Glomerular visceral epithelial cell (primary cell): ENCODE measurements around the gene ERCC1.
"Not testable (repeated sequence)": the region's sequence is repeated elsewhere in the genome, so short reads cannot be mapped to it uniquely, and the experiment has no call there.

ENCODE experiments used
- DNase-seq: peaks from one replicate; pipeline ENCODE4 v3.0.0-alpha.2; 2016; ENCODE audit errors: extremely low spot score

The ERCC1 gene

GRCh38 chr19:45455707-45456499, 32.2 kb upstream of the ERCC1 start:
- DNase-seq, result peak; percentile 100

GRCh38 chr19:45451850-45452387, 28.2 kb upstream of the ERCC1 start:
- DNase-seq, result no peak

DNA sequence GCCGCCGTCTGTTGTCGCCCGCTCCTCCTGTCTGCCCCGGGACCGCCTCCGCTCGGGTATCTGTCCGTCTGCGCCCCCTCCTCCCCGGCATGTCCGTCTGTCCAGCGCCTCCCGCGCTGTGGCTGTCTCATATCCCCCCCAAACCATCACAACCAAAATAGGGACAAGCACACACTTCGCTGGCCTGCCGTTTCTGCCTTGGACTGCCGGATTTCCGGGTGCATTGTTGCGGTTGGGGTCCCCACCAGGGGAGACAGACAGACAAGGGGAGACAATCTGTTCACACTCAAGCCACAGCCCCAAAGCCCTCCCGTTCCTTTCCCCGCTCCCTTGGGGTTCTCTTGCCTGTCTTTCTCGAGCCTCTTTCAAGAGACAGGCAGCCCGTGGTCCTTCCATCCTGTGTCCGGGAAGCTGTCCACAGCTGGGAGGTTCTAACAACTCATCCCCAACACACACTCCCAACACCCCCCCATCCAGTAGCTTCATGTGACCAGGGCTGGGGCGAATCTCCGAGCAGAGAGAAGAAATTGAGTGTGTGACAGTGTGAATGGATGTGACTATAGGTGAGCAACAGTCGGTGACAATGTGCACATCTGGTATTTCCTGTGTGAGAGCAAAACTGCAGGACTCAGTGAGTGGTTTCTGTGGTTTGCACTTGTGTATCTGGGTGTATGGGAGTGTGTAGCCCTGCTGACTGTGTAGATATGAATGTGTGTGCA, 27.6 kb upstream of the ERCC1 start:
- DNase-seq, result peak; percentile 66

DNA sequence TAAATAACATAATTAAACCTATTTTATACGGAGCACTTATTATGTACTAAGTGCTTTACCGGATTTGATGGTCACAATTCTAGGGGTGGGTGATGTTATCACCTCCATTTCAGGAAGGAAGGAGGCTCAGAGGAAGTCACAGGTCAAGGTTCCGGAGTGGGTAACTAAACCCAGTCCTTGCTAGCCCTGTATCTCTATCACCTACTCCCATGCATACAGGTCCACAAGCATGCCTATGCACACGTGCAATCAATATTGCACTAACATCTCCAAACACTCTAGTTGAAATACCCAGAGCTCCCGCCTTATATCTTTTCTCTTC, 26.3 kb upstream of the ERCC1 start:
- DNase-seq, result no peak

DNA sequence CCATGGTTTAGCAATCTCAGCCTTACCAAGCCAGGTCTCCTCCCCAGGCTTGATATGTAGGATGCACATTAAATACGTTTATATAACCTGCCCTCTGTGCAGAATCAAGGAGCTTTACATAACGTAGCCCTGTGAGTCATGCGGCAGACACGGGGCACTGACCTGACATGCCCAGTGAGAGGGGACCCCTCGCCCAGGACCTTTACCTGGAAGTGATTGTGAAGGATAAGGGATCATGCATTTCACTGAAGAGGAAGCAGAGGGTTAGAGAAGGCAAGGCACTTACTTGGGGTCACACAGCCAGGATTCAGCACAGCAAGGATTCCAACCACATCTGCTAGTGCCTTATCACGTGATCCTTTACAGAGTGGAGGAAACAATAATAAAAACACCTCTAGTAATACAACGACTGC, 25.2 kb upstream of the ERCC1 start:
- no peak for DNase-seq

DNA sequence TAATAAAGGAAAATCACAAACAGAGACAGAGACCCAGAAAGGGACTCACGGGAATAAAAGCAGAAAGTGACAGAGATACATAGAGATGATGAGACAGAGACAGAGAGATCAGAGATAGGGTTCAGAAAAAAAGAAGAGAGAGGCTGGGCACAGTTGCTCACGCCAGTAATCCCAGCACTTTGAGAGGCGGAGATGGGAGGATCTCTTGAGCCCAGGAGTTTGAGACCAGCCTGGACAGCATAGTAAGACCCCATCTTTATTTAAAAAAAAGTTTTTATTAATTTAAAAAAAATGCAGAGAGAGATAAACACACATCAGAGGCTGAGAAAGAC, 24.7 kb upstream of the ERCC1 start:
- DNase-seq, result no peak

- no peak for DNase-seq
Observed at GRCh38 chr19:45446944-45447343, 23.2 kb upstream of the ERCC1 start.

GRCh38 chr19:45446295-45446694, 22.6 kb upstream of the ERCC1 start:
- peak; percentile 48 for DNase-seq

- no peak for DNase-seq
Observed at GRCh38 chr19:45445139-45445538, 21.4 kb upstream of the ERCC1 start.

DNA sequence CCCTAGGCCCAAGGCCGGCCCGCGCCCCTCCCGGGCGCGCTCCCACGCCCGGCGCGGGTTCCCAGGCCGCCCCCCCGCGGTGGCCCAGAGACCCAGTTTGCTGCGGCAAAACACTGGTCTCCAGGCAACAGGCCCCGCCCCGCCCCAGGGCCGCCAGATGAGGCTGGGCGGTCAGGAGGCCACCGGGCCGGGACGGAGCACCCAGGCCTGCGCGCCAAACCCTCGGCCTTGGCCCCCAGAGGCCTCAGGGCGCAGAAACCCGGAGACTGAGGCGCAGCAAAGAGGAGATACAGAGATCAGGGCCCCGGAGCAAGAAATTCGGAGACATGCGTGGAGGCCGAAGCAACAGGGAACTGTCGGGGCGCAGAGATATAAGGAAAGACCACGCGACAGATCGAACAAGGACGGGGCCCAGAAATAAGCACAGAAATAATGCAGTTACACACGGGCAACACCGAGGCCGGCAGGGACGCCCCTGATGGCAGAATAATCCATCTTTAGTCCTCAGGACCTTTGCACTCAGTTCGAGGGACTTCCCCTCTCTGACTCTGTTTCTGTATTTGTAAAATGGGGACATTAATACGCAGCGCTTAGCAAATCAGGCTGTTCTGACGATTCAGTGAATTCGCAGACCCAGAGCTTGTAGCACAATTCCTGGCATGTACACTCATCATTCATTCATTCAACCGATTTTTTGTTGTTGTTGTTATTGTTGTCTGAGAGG, 20.8 kb upstream of the ERCC1 start:
- DNase-seq, result peak; percentile 94

GRCh38 chr19:45443462-45444317, 20.0 kb upstream of the ERCC1 start:
- DNase-seq, result peak; percentile 97

DNA sequence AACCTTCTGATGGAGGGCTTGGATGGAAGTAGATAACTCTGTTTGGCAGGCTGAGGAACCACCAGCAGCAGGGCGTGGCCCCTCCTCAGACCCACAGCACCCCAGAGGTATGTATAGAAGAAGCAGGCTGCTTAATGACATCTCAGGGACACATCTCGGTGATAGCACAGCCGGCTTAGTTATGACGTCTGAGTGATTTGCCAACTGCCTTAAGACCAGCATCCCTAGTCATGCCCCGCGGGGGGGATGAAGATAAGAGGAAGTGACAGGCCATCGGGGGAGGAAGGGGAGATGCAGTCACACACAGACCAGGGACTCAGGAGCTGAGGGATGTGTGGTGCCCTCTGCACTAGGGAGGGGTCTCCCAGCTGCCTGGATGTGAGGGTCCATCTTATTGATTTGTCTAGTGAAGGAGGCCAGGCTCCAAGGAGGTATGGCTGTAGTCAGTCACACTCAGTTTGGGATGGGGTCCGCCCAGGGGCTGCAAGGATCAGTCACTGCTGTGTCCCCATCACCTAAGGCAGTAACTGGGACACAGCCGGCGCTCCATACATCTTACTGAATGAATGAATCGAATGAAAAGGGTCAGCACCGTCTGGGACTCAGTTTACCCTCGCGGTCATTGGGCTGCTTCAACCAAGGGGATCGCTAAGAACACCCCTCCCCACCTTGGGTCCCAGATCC, 19.2 kb upstream of the ERCC1 start:
- peak; percentile 24 for DNase-seq

DNA sequence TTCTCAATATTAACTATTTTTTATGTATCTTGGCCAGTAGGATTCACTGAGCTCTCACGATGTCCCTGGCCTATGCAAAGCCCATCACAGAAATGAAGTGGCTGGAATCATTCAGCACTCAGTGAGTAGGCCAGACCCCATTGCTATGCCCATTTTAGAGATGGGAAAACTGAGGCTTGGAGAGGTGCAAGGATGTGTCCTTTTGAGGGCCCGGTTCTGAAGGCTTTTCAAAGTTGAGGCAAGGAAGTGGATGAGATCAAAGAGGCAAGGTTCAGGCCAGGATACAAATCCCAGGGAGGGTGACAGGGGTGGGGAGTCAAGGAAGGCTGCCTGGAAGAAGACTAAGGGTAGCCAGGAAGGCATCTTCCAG, 18.7 kb upstream of the ERCC1 start:
- no peak for DNase-seq

- peak; percentile 56 for DNase-seq
Observed at GRCh38 chr19:45440873-45441654, 17.3 kb upstream of the ERCC1 start.

DNA sequence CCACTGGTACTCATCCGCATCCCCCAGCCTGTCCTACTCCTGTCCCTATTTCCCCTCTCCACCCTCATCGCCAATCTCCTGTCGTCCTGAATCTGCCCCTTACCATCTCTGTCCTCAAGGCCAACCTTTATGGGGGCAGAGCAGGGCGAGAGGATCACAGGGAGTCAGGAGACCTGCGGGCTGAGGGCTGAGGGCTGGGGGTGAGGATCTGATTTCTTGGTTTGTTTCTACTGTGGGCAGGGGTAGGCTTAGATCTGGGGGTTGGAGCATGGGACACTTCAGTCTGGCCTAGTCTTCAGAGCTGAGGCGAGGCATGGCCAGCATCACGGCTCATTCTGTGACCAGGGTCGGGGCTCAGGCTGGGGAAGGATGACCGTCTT, 16.5 kb upstream of the ERCC1 start:
- DNase-seq, result no peak

DNA sequence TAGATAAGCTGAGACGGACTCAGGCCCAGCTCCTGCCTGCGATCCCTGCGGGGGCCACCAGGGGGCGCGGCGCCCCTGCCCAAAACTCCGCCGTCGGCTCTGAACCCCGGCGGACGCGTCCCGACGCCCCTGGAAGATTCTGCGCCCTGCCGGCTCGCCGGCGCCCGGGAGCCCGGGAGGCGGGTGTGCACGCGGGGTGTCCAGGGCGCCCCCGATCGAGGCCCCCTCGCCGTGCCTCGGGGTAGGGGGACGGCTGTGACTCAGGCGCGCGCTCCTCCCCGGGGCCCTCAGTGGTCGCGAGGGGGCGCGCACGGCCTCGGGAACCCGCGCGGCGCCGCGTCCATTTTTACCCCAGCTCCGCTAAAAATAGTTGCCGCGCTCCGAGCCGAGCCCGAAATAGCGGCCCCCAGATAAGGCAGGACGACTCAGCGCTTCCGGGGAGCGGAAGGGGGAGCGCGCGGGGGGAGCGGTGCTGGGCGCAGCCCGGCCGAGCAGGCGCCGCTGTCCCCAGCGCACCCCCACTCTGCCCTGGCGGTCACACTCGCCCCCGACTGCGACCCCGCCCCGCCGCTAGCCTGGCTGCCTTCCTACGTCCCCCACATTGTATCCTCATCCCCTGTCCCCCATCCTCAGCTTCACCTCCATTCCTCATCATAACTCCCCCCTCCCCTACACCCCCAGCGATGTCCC, 16.0 kb upstream of the ERCC1 start:
- peak; percentile 85 for DNase-seq

DNA sequence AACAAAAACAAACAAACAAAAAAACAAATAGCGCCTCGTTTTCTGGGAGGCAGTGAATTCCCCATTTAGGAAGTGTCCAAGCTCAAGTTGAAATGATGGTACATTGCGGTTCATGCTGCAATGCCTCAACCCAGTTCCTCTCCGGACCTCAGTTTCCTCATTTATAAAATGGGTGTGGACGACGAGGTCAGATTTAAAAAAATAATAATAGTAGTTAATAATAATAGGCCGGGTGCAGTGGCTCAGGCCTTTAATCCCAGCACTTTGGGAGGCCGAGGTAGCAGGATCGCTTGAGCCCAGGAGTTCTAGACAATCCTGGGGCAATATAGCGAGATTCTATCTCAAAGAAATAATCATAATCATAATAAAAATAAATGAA, 15.5 kb upstream of the ERCC1 start:
- DNase-seq, result no peak

- DNase-seq, result no peak
Observed at GRCh38 chr19:45437328-45437727, 13.6 kb upstream of the ERCC1 start.

DNA sequence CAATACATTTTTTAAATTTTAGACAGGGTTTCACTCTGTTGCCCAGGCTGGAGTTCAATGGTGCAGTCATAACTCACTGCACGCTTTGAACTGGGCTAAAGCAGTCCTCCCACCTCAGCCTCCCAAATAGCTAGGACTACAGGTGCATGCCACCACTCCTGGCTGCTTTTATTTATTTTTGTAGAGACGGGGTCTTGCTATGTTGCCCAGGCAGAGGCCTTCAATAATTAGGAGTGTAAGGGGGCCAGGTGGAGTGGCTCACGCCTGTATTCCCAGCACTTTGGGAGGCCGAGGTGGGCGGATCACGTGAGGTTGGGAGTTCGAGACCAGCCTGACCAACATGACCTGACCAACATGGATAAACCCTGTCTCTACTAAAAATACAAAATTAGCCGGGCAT, 8.8 kb upstream of the ERCC1 start:
- not testable (repeated sequence) for DNase-seq

DNA sequence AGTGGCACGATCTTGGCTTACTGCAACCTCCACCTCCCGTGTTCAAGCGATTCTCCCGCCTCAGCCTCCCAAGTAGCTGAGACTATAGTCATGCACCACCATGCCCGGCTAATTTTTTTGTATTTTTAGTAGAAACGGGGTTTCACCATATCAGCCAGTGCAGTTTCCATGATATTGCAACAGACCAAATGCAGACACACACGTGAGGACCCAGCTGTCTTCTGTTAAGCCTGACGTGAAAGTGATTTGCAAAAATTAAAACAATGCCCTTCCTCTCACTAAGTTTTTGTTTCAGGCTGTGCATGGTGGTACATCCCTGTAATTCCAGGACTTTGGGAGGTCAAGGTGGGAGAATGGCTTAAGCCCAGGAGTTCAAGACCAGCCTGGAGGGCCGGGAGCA, 7.3 kb upstream of the ERCC1 start:
- DNase-seq, result not testable (repeated sequence)
